Measurements from ENCODE around the gene TTC34.

Gene TTC34

GRCh38 chr1:2602311-2602835 is 199.1 kb downstream of the TTC34 start:
- DNase-seq (ENCODE audit: low spot score) = no peak

GRCh38 chr1:2601721-2602303 is 199.7 kb downstream of the TTC34 start:
- DNase-seq (ENCODE audit: low spot score) = no peak

- DNase-seq (ENCODE audit: low spot score) = no peak
Observed at GRCh38 chr1:2598329-2598931, 203.1 kb downstream of the TTC34 start.

GRCh38 chr1:2597441-2598328 is 203.8 kb downstream of the TTC34 start:
- DNase-seq (ENCODE audit: low spot score) = no peak

- no peak for DNase-seq (ENCODE audit: low spot score)
Observed at GRCh38 chr1:2596530-2597333, 204.8 kb downstream of the TTC34 start.

GRCh38 chr1:2595812-2596529 is 205.5 kb downstream of the TTC34 start:
- no peak for DNase-seq (ENCODE audit: low spot score)

GRCh38 chr1:2595261-2595811 is 206.2 kb downstream of the TTC34 start:
- DNase-seq (ENCODE audit: low spot score) = no peak

- no peak for DNase-seq (ENCODE audit: low spot score)
Observed at GRCh38 chr1:2594641-2595131, 206.8 kb downstream of the TTC34 start.

GRCh38 chr1:2594001-2594640 is 207.4 kb downstream of the TTC34 start:
- no peak for DNase-seq (ENCODE audit: low spot score)

- DNase-seq (ENCODE audit: low spot score) = no peak
Observed at GRCh38 chr1:2593251-2593878, 208.1 kb downstream of the TTC34 start.

GRCh38 chr1:2592672-2593071 is 208.8 kb downstream of the TTC34 start:
- DNase-seq (ENCODE audit: low spot score) = no peak

- DNase-seq (ENCODE audit: low spot score) = no peak
Observed at GRCh38 chr1:2591581-2592261, 209.8 kb downstream of the TTC34 start.

- DNase-seq (ENCODE audit: low spot score) = no peak
Observed at GRCh38 chr1:2591233-2591580, 210.3 kb downstream of the TTC34 start.

GRCh38 chr1:2590233-2591141 is 211.0 kb downstream of the TTC34 start:
- DNase-seq (ENCODE audit: low spot score) = no peak

- DNase-seq (ENCODE audit: low spot score) = no peak
Observed at GRCh38 chr1:2589431-2590232, 211.9 kb downstream of the TTC34 start.

GRCh38 chr1:2588661-2589430 is 212.6 kb downstream of the TTC34 start:
- DNase-seq (ENCODE audit: low spot score) = no peak
